IMR-90 (cell line): ENCODE data around the gene TTYH3. TPM values are rescaled to one million over a fixed set of nuclear protein-coding genes. Genes with fewer than 3 reads are reported as not detected.
A peak's percentile ranks its signal among the peaks of the same experiment; 100 is the strongest.

Experiments
- ATAC-seq: fragments of 200-7000 bp; cut with Tn5 transposase; 2 replicates; pipeline ENCODE4 v1.9.1; 2020; ENCODE audit warnings: low read depth, mild to moderate bottlenecking, moderate library complexity
- BruUV-seq: library from RNA; stranded (reverse); fragments of 400-500 nt; replicated peaks from 2 replicates; lab custom pipeline; 2021; lab: Mats Ljungman, UMichigan
- CTCF ChIA-PET: fragments of 300-600 bp; formaldehyde crosslinking; extraction: SDS; loops from one replicate; lab custom pipeline; 2021; ENCODE audit warnings: antibody characterized with exemption; lab: Yijun Ruan, JAX
- POLR2A ChIA-PET: fragments of 300-600 bp; sonication (Branson Sonifier 250); formaldehyde crosslinking; loops from one replicate; lab custom pipeline; 2022; ENCODE audit warnings: antibody characterized with exemption; ENCODE audit not compliant: unreplicated experiment; lab: Charles Lee
- DNase-seq: peaks from one replicate; pipeline ENCODE4 v3.0.0; 2013
- H2AFZ ChIP-seq: replicated peaks from 2 replicates; pipeline ENCODE3; 2013; ENCODE audit warnings: low read length, mild to moderate bottlenecking; ENCODE audit not compliant: poor library complexity
- H2AK5ac ChIP-seq: 2 replicates; pipeline ENCODE4 v1.6.1; 2013; ENCODE audit warnings: low read depth, low read length, inconsistent platforms
- H2AK9ac ChIP-seq: replicated peaks from 2 replicates; pipeline ENCODE3; 2013; ENCODE audit warnings: mild to moderate bottlenecking, low read depth, low read length, moderate library complexity; ENCODE audit not compliant: poor library complexity
- H2BK120ac ChIP-seq: 2 replicates; pipeline ENCODE4 v1.6.1; 2013; ENCODE audit warnings: low read depth, low read length, inconsistent platforms
- H2BK15ac ChIP-seq: 3 replicates; pipeline ENCODE4 v1.6.1; 2013; ENCODE audit warnings: low read depth, low read length, inconsistent platforms
- H2BK20ac ChIP-seq: 2 replicates; pipeline ENCODE4 v1.6.1; 2013; ENCODE audit warnings: low read depth, mild to moderate bottlenecking, inconsistent platforms, low read length, moderate library complexity
- H2BK5ac ChIP-seq: 2 replicates; pipeline ENCODE4 v1.6.1; 2013; ENCODE audit warnings: mild to moderate bottlenecking, low read depth, low read length, inconsistent platforms; ENCODE audit not compliant: poor library complexity, severe bottlenecking
- H3K14ac ChIP-seq: replicated peaks from 2 replicates; pipeline ENCODE4 v1.6.1; 2013; ENCODE audit warnings: low read depth, low read length, inconsistent platforms
- H3K18ac ChIP-seq: 2 replicates; pipeline ENCODE4 v1.6.1; 2013; ENCODE audit warnings: low read depth, low read length, control low read depth
- H3K23ac ChIP-seq: 2 replicates; pipeline ENCODE4 v1.6.1; 2013; ENCODE audit warnings: low read depth, low read length, inconsistent platforms
- H3K27ac ChIP-seq: 2 replicates; pipeline ENCODE4 v1.5.1; 2013; ENCODE audit warnings: mild to moderate bottlenecking, control low read depth, low read length; ENCODE audit not compliant: insufficient read depth
- H3K27me3 ChIP-seq: 2 replicates; pipeline ENCODE4 v1.6.1; 2013; ENCODE audit warnings: low read length; ENCODE audit not compliant: control insufficient read depth, insufficient read depth
- H3K36me3 ChIP-seq: 2 replicates; pipeline ENCODE4 v1.6.1; 2013; ENCODE audit warnings: low read length, mixed read lengths; ENCODE audit not compliant: control insufficient read depth, insufficient read depth
- H3K4ac ChIP-seq: 2 replicates; pipeline ENCODE4 v1.6.1; 2013; ENCODE audit warnings: low read depth, low read length, inconsistent platforms
- H3K4me1 ChIP-seq: 2 replicates; pipeline ENCODE4 v1.6.1; 2013; ENCODE audit warnings: low read length, mixed read lengths; ENCODE audit not compliant: control insufficient read depth, insufficient read depth
- H3K4me2 ChIP-seq: 2 replicates; pipeline ENCODE4 v1.6.1; 2013; ENCODE audit warnings: low read depth, mild to moderate bottlenecking, control low read depth, low read length, moderate library complexity
- H3K4me3 ChIP-seq: 2 replicates; pipeline ENCODE4 v1.5.1; 2013; ENCODE audit warnings: low read depth, mild to moderate bottlenecking, control low read depth, low read length, moderate library complexity; ENCODE audit not compliant: insufficient read depth
- H3K56ac ChIP-seq: 2 replicates; pipeline ENCODE4 v1.6.1; 2013; ENCODE audit warnings: low read length, inconsistent platforms; ENCODE audit not compliant: insufficient read depth; ENCODE audit errors: extremely low read depth
- H3K79me1 ChIP-seq, 2 experiments: 2 replicates each; pipeline ENCODE4 v1.6.1; 2013; ENCODE audit warnings: low read length in 2 of 2, inconsistent platforms in 1 of 2, low read depth in 1 of 2
- H3K9ac ChIP-seq: 2 replicates; pipeline ENCODE4 v1.6.1; 2013; ENCODE audit warnings: low read depth, low read length, control low read depth
- H3K9me1 ChIP-seq: 2 replicates; pipeline ENCODE4 v1.6.1; 2013; ENCODE audit warnings: low read length, inconsistent platforms; ENCODE audit not compliant: insufficient read depth
- H3K9me3 ChIP-seq: 2 replicates; pipeline ENCODE4 v1.6.1; 2013; ENCODE audit warnings: low read length; ENCODE audit not compliant: control insufficient read depth, insufficient read depth
- H4K20me1 ChIP-seq: 2 replicates; pipeline ENCODE4 v1.6.1; 2013; ENCODE audit warnings: low read length, inconsistent platforms; ENCODE audit not compliant: insufficient read depth
- H4K5ac ChIP-seq: 2 replicates; pipeline ENCODE4 v1.6.1; 2013; ENCODE audit warnings: mild to moderate bottlenecking, low read depth, low read length, control low read depth
- H4K8ac ChIP-seq, 2 experiments: 2 replicates each; pipeline ENCODE4 v1.6.1; 2013; ENCODE audit warnings: low read depth in 2 of 2, low read length in 2 of 2, control low read depth in 1 of 2, inconsistent platforms in 1 of 2
- H4K91ac ChIP-seq: 2 replicates; pipeline ENCODE4 v1.6.1; 2013; ENCODE audit warnings: low read depth, low read length, inconsistent platforms; ENCODE audit not compliant: insufficient read depth
- CEBPB ChIP-seq: IDR thresholded peaks from 2 replicates; pipeline ENCODE4 v1.6.1; 2012; ENCODE audit warnings: low read depth, low read length, improper control_type of control experiment
- CHD1 ChIP-seq: IDR thresholded peaks from 2 replicates; pipeline ENCODE4 v1.6.1; 2012; ENCODE audit warnings: low read depth, low read length, improper control_type of control experiment
- FOS ChIP-seq: fragments of 150-350 bp; IDR thresholded peaks from 2 replicates; pipeline ENCODE4 v1.6.1; 2016; ENCODE audit warnings: low read depth, low read length
- MAFK ChIP-seq: IDR thresholded peaks from 2 replicates; pipeline ENCODE4 v1.6.1; 2012; ENCODE audit warnings: low read depth, low read length, improper control_type of control experiment
- MAZ ChIP-seq: IDR thresholded peaks from 2 replicates; pipeline ENCODE4 v1.6.1; 2012; ENCODE audit warnings: low read depth, mild to moderate bottlenecking, low read length, improper control_type of control experiment, moderate library complexity, borderline replicate concordance
- MXI1 ChIP-seq: IDR thresholded peaks from 2 replicates; pipeline ENCODE4 v1.6.1; 2012; ENCODE audit warnings: low read depth, mild to moderate bottlenecking, low read length, moderate library complexity, borderline replicate concordance
- RAD21 ChIP-seq: IDR thresholded peaks from 2 replicates; pipeline ENCODE4 v1.6.1; 2012; ENCODE audit warnings: low read length, improper control_type of control experiment
- RCOR1 ChIP-seq: IDR thresholded peaks from 2 replicates; pipeline ENCODE4 v1.6.1; 2012; ENCODE audit warnings: mild to moderate bottlenecking, low read length, improper control_type of control experiment; ENCODE audit not compliant: insufficient replicate concordance
- SMC3 ChIP-seq: fragments of 150-350 bp; IDR thresholded peaks from 2 replicates; pipeline ENCODE4 v1.6.1; 2016; ENCODE audit warnings: low read depth, mild to moderate bottlenecking, antibody characterized with exemption, low read length, moderate library complexity
- WGBS, 2 experiments: methylation state at CpG; one replicate each; pipeline versions ENCODE4 v1.1.5 to v1.1.7; 2013; ENCODE audit warnings: missing lambda C conversion rate in 2 of 2; ENCODE audit not compliant: insufficient read length in 1 of 2; ENCODE audit errors: extremely low coverage in 2 of 2; 5-methylcytosine and 5-hydroxymethylcytosine counted together
- dilution Hi-C: fragments of 300-500 bp; cut with HindIII; formaldehyde crosslinking; loops from one replicate; pipeline ENCODE4 v1.14.3; 2018; ENCODE audit warnings: low sequenced_read_pairs; ENCODE audit not compliant: unreplicated experiment
- in situ Hi-C: fragments of 300-500 bp; cut with MboI; formaldehyde crosslinking; loops from 3 replicates; pipeline ENCODE4 v1.14.3; 2019; ENCODE audit warnings: low sequenced_read_pairs, inconsistent platforms, mixed read lengths
- intact Hi-C: fragments of 100-400 bp; cut with micrococcal nuclease; formaldehyde crosslinking; loops from 2 replicates; pipeline ENCODE4 v1.10.0; 2022
- polyA plus RNA-seq, 3 experiments: library from polyadenylated mRNA; depleted of rRNA; stranded (reverse); fragments of >200 nt; gene quantifications; 2 replicates each; pipeline ENCODE4 v1.2.3, GENCODE V29; 2012; ENCODE audit warnings: low replicate concordance in 1 of 3
- total RNA-seq: library from RNA; depleted of rRNA; stranded (reverse); fragments of >200 nt; gene quantifications from 2 replicates; pipeline ENCODE4 v1.2.3, GENCODE V29; 2012
- TF ChIP-seq, protein P1 (sequence below): fragments of 150-350 bp; IDR thresholded peaks from 2 replicates; pipeline ENCODE4 v1.6.1; 2016; ENCODE audit warnings: low read depth, mild to moderate bottlenecking, low read length, moderate library complexity, borderline replicate concordance
- TF ChIP-seq, protein P2 (sequence below): fragments of 150-350 bp; IDR thresholded peaks from 2 replicates; pipeline ENCODE4 v1.6.1; 2017; ENCODE audit warnings: mild to moderate bottlenecking, antibody characterized with exemption, low read length, low read depth

Gene TTYH3
- total and polyA plus RNA-seq, 2 of the 4 experiments (the other 2 are of a cell fraction): 5.6 to 82.6 TPM

- H2AK9ac ChIP-seq: peak overlapping the region; percentile 4
- no peak overlapping the region for H3K14ac ChIP-seq
- DNase-seq: no peak
- dilution Hi-C loops: no loop called here
- H3K56ac ChIP-seq: no peak overlapping the region
- H3K4ac ChIP-seq: no peak overlapping the region
- in situ Hi-C loops: no loop called here
- 100% methylated on average over 1 of the region's 6 CpGs; no CpG with 5 or more reads in 1 of the 2 experiments for WGBS, 2 experiments
- CTCF ChIA-PET: no interaction called here
- H3K23ac ChIP-seq: no peak overlapping the region
- H3K18ac ChIP-seq: no peak overlapping the region
- H2AFZ ChIP-seq: no peak overlapping the region
- H4K5ac ChIP-seq: no peak overlapping the region
- no peak for TF ChIP-seq CEBPB
- TF ChIP-seq, protein P1, sequence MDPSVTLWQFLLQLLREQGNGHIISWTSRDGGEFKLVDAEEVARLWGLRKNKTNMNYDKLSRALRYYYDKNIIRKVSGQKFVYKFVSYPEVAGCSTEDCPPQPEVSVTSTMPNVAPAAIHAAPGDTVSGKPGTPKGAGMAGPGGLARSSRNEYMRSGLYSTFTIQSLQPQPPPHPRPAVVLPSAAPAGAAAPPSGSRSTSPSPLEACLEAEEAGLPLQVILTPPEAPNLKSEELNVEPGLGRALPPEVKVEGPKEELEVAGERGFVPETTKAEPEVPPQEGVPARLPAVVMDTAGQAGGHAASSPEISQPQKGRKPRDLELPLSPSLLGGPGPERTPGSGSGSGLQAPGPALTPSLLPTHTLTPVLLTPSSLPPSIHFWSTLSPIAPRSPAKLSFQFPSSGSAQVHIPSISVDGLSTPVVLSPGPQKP: no peak
- TF ChIP-seq, protein P2, sequence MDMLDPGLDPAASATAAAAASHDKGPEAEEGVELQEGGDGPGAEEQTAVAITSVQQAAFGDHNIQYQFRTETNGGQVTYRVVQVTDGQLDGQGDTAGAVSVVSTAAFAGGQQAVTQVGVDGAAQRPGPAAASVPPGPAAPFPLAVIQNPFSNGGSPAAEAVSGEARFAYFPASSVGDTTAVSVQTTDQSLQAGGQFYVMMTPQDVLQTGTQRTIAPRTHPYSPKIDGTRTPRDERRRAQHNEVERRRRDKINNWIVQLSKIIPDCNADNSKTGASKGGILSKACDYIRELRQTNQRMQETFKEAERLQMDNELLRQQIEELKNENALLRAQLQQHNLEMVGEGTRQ: no peak
- no peak for TF ChIP-seq FOS
- no peak for TF ChIP-seq MXI1
- no peak for TF ChIP-seq MAFK
- TF ChIP-seq RAD21: no peak
- TF ChIP-seq MAZ: no peak
- no peak for TF ChIP-seq SMC3
- no peak for TF ChIP-seq RCOR1
- no peak for TF ChIP-seq CHD1
- no peak overlapping the region for H2AK5ac ChIP-seq
- peaks cover 23% of the 10 kb centered on the region; the same call in 1 of the 2 replicates for H3K9me1 ChIP-seq
- H4K8ac ChIP-seq: no peak overlapping the region
- H3K36me3 ChIP-seq: peaks cover 22% of the 10 kb centered on the region
- no peaks in the 10 kb centered on the region for H3K27me3 ChIP-seq
- no peak overlapping the region for H2BK20ac ChIP-seq
- H3K9me3 ChIP-seq: no peaks in the 10 kb centered on the region
- H2BK120ac ChIP-seq: no peak overlapping the region
- H4K91ac ChIP-seq: no peak overlapping the region
- POLR2A ChIA-PET: no interaction called here
- peaks cover 39% of the 10 kb centered on the region for H3K4me1 ChIP-seq
- no peak overlapping the region for H2BK15ac ChIP-seq
- peaks cover 13 to 86% of the 10 kb centered on the region in 2 experiments; a peak in 3 of 4 replicates for H3K79me1 ChIP-seq
- intact Hi-C loops: loop anchor here (10.0 kb wide), 1 partner anchor 169 kb away; the partner anchor contains the start of gene GRIFIN
- H3K4me2 ChIP-seq: no peak overlapping the region
- no peak overlapping the region for H3K9ac ChIP-seq
- no peak overlapping the region for H2BK5ac ChIP-seq
- ATAC-seq: no peak
- H3K4me3 ChIP-seq: no peak overlapping the region
- H4K20me1 ChIP-seq: peaks cover 75% of the 10 kb centered on the region
- no peak overlapping the region; the same call in 1 of the 2 replicates for H3K27ac ChIP-seq
- BruUV-seq: no TSS peak
Measured at GRCh38 chr7:2644220-2644561, 12.4 kb downstream of the TTYH3 start.
